GOT3 (cell line): ENCODE measurements around the gene AUTS2.
A peak's percentile ranks its signal among the peaks of the same experiment; 100 is the strongest.

Experiments used
- DNase-seq: peaks from one replicate; lab custom pipeline; 2025; ENCODE audit warnings: mixed read lengths; lab: John Stamatoyannopoulos, UW

AUTS2 gene

DNA sequence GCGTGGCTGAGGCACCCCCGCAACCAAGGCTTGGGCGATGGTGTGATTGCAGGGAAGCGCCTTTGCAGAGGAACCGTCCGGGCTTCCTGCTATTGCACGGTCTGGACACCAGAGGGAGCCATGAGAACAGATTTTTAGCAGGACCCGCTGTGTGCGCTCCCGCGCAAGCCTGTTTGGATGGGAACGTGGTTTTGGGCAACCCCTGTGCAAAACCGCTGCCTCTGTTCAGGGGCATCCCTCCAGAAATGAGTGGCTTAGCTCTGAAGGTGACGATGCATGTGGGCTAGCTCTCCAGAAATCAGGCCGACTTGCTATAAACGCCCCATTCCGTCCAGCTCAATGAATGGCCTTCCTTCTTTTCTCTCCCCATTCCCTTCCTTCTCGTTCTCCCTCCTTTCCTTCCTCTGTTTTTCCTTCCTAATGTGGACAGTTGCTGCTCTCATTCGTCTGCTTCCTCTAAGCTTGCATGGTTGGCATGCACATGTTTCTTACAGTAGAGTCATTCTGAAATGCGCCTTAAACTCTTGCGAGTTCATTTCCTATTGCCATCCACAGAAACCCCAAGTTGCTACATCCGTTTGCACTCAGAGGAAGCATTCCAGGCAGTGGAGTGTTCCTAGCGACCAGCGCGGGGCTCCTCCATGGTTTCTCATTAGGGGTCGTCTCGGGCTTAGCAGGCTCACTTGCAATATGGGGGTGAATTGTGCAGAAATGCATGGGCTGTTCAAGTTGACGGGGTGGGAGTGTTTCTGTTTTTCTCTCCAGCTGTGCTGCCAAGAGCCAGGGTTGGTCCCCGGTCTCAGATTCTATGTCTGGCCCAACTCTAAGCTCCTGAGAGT, 1231.2 kb downstream of the AUTS2 start:
- peak; percentile 11 for DNase-seq

DNA sequence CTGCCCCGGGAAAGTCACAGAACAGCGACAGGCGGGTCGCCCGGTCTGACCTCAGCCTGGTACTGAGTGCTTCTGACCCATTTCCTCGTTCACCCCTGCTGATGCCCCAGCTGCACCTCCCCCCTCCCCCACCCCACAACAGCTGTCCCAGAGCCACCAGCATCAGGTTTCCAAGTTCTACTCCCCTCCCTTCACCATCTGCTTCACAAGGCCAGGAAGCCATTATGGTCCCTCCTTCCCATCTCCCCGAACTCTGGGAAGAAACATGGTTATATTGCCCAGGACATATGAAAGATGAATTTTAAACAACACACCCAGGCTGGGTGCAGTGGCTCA, 1231.8 kb downstream of the AUTS2 start:
- no peak for DNase-seq

- no peak for DNase-seq
Observed at GRCh38 chr7:70830426-70830825, 1232.2 kb downstream of the AUTS2 start.

- DNase-seq, result no peak
Observed at GRCh38 chr7:70833726-70834125, 1235.5 kb downstream of the AUTS2 start.

DNA sequence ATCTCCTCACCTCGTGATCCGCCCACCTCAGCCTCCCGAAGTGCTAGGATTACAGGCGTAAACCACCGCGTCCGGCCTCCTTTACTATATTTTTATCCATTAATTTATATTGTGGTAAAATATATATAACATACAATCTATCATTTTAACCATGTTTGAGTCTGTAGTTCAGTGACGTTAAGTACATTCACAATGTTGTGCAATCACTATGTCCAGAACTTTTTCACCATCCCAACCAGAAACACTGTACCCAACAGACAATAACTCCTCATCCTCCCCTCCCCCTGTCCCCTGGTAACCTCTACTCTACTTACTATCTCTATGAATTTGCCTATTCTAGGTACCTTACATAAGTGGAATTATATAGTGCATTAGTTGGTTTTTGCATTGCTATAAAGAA, 1236.1 kb downstream of the AUTS2 start:
- no peak for DNase-seq

GRCh38 chr7:70835658-70836057, 1237.4 kb downstream of the AUTS2 start:
- DNase-seq, result no peak

- DNase-seq, result no peak
Observed at GRCh38 chr7:70836279-70836678, 1238.0 kb downstream of the AUTS2 start.

DNA sequence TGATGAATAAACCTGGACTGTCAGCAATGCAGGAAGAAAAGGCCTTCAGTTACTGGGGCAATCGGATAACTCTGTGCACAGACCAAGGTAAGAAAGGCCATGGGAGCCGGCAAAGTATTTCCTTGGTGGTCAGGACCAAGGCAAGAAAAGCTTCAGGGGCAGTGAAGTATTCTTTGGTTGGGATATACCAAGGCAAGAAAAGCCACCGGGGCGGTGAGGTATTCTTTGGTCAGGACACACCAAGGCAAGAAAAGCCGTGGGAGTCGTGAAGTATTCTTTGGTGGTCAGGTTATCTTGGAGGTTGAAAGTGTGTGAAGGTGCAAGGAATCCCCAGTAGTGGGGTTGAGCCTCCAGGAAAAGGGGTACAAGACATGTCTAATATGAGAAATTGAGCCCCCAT, 1238.7 kb downstream of the AUTS2 start:
- DNase-seq, result no peak

DNA sequence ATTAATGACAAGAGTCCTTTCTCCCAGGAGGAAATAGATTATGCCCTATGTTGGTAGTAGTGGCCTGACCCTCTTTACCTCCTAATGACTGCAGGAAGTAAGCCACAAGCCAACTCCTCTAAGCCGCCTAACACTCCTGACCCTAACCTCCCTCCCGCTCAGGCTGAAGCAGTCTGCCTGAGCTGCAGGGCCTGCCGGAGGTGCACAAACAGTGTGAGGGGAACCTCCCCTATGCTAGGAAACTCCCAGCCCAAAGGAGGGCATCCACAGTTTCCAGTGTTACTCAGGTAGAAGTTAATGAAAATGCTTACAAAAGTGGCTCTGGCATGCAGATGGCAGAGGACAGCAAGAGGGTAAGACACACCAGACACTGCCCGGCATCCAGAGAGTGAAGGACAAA, 1239.3 kb downstream of the AUTS2 start:
- no peak for DNase-seq

GRCh38 chr7:70838292-70838907, 1240.1 kb downstream of the AUTS2 start:
- no peak for DNase-seq
